Activated CD4-positive, alpha-beta memory T cell treated with anti-CD3 and anti-CD28 coated beads for 36 hours (primary cell): ENCODE results near the gene RNF31. TPM values are rescaled to one million over a fixed set of nuclear protein-coding genes. Genes with fewer than 3 reads are reported as not detected.

Experiments used
- CTCF ChIA-PET: fragments of 350-600 bp; sonication (Branson Sonifier 250); formaldehyde crosslinking; loops from one replicate; lab custom pipeline; 2021; ENCODE audit warnings: antibody characterized with exemption, inconsistent platforms; lab: Charles Lee
- POLR2A ChIA-PET: fragments of 350-600 bp; sonication (Branson Sonifier 250); formaldehyde crosslinking; loops from one replicate; lab custom pipeline; 2021; ENCODE audit warnings: antibody characterized with exemption; lab: Charles Lee
- DNase-seq: peaks from one replicate; pipeline ENCODE4 v3.0.0-alpha.2; 2020
- H3K27ac Mint-ChIP-seq: one replicate; pipeline ENCODE4 v1.8.0; 2021; ENCODE audit warnings: mixed read lengths
- H3K27me3 Mint-ChIP-seq: one replicate; pipeline ENCODE4 v1.8.0; 2021; ENCODE audit warnings: mixed read lengths
- H3K36me3 Mint-ChIP-seq: one replicate; pipeline ENCODE4 v1.8.0; 2021; ENCODE audit warnings: mixed read lengths
- H3K4me1 Mint-ChIP-seq: one replicate; pipeline ENCODE4 v1.8.0; 2021; ENCODE audit warnings: low read depth, mixed read lengths
- H3K4me3 Mint-ChIP-seq: one replicate; pipeline ENCODE4 v1.8.0; 2021; ENCODE audit warnings: mild to moderate bottlenecking, mixed read lengths
- H3K9me3 Mint-ChIP-seq: one replicate; pipeline ENCODE4 v1.8.0; 2021; ENCODE audit warnings: mixed read lengths
- intact Hi-C: fragments of 100-400 bp; cut with micrococcal nuclease; formaldehyde crosslinking; loops from one replicate; pipeline ENCODE4 v1.15.1; 2023
- total RNA-seq, 2 experiments: library from RNA; stranded (reverse); gene quantifications; one replicate each; pipeline ENCODE4 v1.2.3, GENCODE V29; 2021

RNF31 gene
- total RNA-seq, 2 experiments from 2014 or later: 75.5 to 80.4 TPM

GRCh38 chr14:24132061-24132685, 15.1 kb upstream of the RNF31 start:
- intact Hi-C loops: no loop called here
- CTCF ChIA-PET: interaction anchor here (0.6 to 2.6 kb wide), 3 partner anchors 17 to 1202 kb away, joined by 3 to 10 read pairs (median 3); partner anchors contain the start of genes DCAF11 and NRL
- no peaks in the 10 kb centered on the region for H3K9me3 Mint-ChIP-seq
- DNase-seq: peak; percentile 47
- H3K36me3 Mint-ChIP-seq: peaks cover 8% of the 10 kb centered on the region
- H3K4me3 Mint-ChIP-seq: peak overlapping the region; percentile 35
- H3K27ac Mint-ChIP-seq: peak overlapping the region; percentile 72
- H3K27me3 Mint-ChIP-seq: no peaks in the 10 kb centered on the region
- H3K4me1 Mint-ChIP-seq: peaks cover 29% of the 10 kb centered on the region
- POLR2A ChIA-PET: interaction anchor here (0.7 to 1.9 kb wide), 4 partner anchors 12 to 29 kb away, joined by 3 to 9 read pairs (median 4); partner anchors contain the start of genes DCAF11, IRF9 and NRL

DNA sequence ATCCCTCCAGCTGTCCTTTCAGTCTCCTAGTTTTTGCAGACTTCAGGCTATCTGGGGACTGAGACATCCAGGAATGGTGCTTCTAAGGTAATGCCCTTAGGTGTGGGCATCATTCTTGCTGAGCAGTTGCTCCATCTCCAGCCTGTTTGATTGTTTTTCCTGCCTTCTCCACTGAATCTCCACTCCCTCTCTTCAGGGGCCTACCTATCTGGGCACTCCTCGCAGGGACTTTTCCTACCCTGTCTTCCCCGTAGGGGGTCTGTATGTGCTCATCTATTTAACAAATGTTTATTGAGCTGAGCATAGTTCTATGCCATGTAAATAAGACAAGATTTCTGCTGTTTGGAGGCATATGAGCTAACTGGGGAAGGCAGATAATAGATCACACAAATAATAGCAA, 14.3 kb upstream of the RNF31 start:
- Mint-ChIP-seq H3K4me3 (no peak overlapping the region), H3K36me3 (peaks cover 15% of the 10 kb centered on the region), H3K4me1 (peaks cover 35% of the 10 kb centered on the region), H3K27ac (peak overlapping the region; percentile 64), H3K9me3 (no peaks in the 10 kb centered on the region), H3K27me3 (no peaks in the 10 kb centered on the region)
- POLR2A ChIA-PET: interaction anchor here (0.7 to 1.9 kb wide), 4 partner anchors 13 to 29 kb away, joined by 3 to 9 read pairs (median 4); partner anchors contain the start of genes DCAF11, IRF9 and NRL
- DNase-seq: no peak
- CTCF ChIA-PET: interaction anchor here (1.3 to 2.6 kb wide), 3 partner anchors 18 to 42 kb away, joined by 3 to 10 read pairs (median 5); partner anchors contain the start of genes DCAF11 and NRL
- intact Hi-C loops: no loop called here

DNA sequence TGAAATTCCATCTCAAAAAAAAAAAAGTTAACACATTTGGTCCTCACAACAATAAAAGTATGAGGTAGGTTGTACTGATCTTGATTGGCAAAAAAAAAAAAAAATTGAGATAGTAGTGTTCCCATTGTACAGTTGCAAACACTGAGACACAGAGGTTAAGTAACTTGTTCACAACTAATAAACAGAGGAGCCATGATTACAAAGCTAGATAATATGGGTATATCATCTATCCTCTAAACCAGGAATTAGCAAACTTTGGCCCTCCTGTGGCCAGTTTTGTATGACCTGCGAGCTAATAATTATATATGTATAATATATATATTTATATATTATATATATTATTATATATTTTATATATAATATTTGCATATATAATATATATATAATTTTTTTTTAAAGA, 13.6 kb upstream of the RNF31 start:
- ChIA-PET CTCF (interaction anchor here (0.6 to 2.6 kb wide), 4 partner anchors 23 to 496 kb away, joined by 3 to 10 read pairs (median 4); no protein-coding TSS in a partner anchor), POLR2A (interaction anchor here (1.1 to 1.9 kb wide), 2 partner anchors 12 to 19 kb away, joined by 4 to 9 read pairs; partner anchors contain the start of genes DCAF11 and NRL)
- no peak overlapping the region for H3K4me3 Mint-ChIP-seq
- intact Hi-C loops: no loop called here
- peaks cover 43% of the 10 kb centered on the region for H3K4me1 Mint-ChIP-seq
- H3K36me3 Mint-ChIP-seq: peaks cover 22% of the 10 kb centered on the region
- no peaks in the 10 kb centered on the region for H3K9me3 Mint-ChIP-seq
- no peaks in the 10 kb centered on the region for H3K27me3 Mint-ChIP-seq
- DNase-seq: no peak
- no peak overlapping the region for H3K27ac Mint-ChIP-seq

DNA sequence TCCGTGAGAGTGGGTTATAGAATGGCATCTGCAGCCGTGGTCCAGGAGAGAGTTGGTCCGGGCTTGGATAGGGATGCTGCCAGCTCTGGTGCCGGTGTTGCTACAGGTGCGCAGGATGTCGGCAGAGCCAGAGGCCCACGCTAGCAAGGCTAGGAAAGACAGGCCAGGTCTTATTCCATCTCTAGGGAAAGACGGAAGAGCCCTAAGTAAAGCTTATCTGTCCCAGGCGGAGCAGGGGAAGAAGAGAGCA, 11.8 kb upstream of the RNF31 start:
- peaks cover 34% of the 10 kb centered on the region for H3K36me3 Mint-ChIP-seq
- peak overlapping the region; percentile 80 for H3K4me3 Mint-ChIP-seq
- no peaks in the 10 kb centered on the region for H3K9me3 Mint-ChIP-seq
- peaks cover 55% of the 10 kb centered on the region for H3K4me1 Mint-ChIP-seq
- DNase-seq: no peak
- POLR2A ChIA-PET: interaction anchor here (0.7 to 4.9 kb wide), 13 partner anchors 9 to 135 kb away, joined by 3 to 73 read pairs (median 5); partner anchors contain the start of genes CHMP4A, DCAF11, IPO4 and IRF9
- no peaks in the 10 kb centered on the region for H3K27me3 Mint-ChIP-seq
- intact Hi-C loops: no loop called here
- peak overlapping the region; percentile 96 for H3K27ac Mint-ChIP-seq
- CTCF ChIA-PET: interaction anchor here (1.0 to 7.1 kb wide), 8 partner anchors 11 to 174 kb away, joined by 3 to 59 read pairs (median 13); partner anchors contain the start of genes DCAF11, IRF9, LTB4R2 and NRL

GRCh38 chr14:24135834-24136683, 11.2 kb upstream of the RNF31 start, which contains the start of gene PSME1:
Gene PSME1, plus strand, starts transcription at chr14:24136194. Its CDS starts 69 bp downstream, at chr14:24136263.
- ChIA-PET POLR2A (interaction anchor here (0.6 to 4.9 kb wide), 18 partner anchors 10 to 135 kb away, joined by 3 to 73 read pairs (median 5); partner anchors contain the start of genes CHMP4A, DCAF11, IPO4 and IRF9), CTCF (interaction anchor here (0.8 to 7.1 kb wide), 9 partner anchors 11 to 173 kb away, joined by 3 to 59 read pairs (median 11); partner anchors contain the start of genes DCAF11, IPO4, IRF9 and LTB4R2)
- no peaks in the 10 kb centered on the region for H3K27me3 Mint-ChIP-seq
- intact Hi-C loops: loop anchor here (1.0 to 2.0 kb wide), 5 partner anchors 11 to 77 kb away; partner anchors contain the start of genes CHMP4A, IPO4, IRF9 and RNF31
- peak; percentile 97 for DNase-seq
- H3K9me3 Mint-ChIP-seq: no peaks in the 10 kb centered on the region
- peaks cover 38% of the 10 kb centered on the region for H3K36me3 Mint-ChIP-seq
- H3K27ac Mint-ChIP-seq: peak within 1 kb of the TSS; percentile 96
- H3K4me1 Mint-ChIP-seq: peaks cover 54% of the 10 kb centered on the region
- H3K4me3 Mint-ChIP-seq: peak within 1 kb of the TSS; percentile 95

DNA sequence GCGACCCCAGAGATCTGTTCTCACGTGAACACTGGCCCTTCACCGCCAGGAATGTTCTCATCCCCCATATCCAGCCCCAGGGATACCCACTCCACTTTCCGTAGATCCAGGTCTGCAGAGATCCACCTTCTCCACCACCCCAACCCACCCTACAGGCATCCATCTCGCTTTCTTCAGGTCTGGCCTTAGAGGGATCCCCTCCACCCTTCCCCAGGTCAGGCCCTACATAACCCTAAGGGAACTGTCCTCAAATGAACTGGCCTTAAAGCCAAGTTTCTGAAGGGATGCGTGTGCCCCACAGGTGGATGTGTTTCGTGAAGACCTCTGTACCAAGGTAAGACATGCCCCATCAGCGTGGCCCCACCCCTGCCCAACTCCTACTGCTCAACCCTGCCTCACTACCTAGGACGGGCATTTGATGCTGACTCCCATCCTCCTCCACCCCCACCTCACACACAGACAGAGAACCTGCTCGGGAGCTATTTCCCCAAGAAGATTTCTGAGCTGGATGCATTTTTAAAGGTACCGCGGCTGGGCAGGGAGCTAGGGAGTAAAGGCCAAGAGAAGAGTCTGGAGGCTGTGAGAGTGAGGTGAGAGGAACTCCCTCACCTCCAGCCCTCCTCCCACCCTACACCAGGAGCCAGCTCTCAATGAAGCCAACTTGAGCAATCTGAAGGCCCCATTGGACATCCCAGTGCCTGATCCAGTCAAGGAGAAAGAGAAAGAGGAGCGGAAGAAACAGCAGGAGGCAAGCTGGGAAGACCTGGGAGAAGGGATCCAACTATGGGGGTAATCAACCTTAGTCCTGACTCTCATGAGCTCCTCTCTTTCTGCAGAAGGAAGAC, 10.4 kb upstream of the RNF31 start:
- no peaks in the 10 kb centered on the region for H3K9me3 Mint-ChIP-seq
- peak; percentile 46 for DNase-seq
- peak overlapping the region; percentile 95 for H3K4me3 Mint-ChIP-seq
- no peaks in the 10 kb centered on the region for H3K27me3 Mint-ChIP-seq
- H3K4me1 Mint-ChIP-seq: peaks cover 51% of the 10 kb centered on the region
- ChIA-PET CTCF (interaction anchor here (0.8 to 7.1 kb wide), 8 partner anchors 10 to 79 kb away, joined by 3 to 59 read pairs (median 13); partner anchors contain the start of genes DCAF11, IRF9, NRL and PSME2), POLR2A (interaction anchor here (0.5 to 4.9 kb wide), 14 partner anchors 10 to 101 kb away, joined by 3 to 73 read pairs (median 8); partner anchors contain the start of genes DCAF11, IPO4, IRF9 and NRL)
- H3K36me3 Mint-ChIP-seq: peaks cover 45% of the 10 kb centered on the region
- intact Hi-C loops: loop anchor here (1.0 to 2.0 kb wide), 5 partner anchors 10 to 76 kb away; partner anchors contain the start of genes CHMP4A, IPO4, IRF9 and RNF31
- peak overlapping the region; percentile 96 for H3K27ac Mint-ChIP-seq

DNA sequence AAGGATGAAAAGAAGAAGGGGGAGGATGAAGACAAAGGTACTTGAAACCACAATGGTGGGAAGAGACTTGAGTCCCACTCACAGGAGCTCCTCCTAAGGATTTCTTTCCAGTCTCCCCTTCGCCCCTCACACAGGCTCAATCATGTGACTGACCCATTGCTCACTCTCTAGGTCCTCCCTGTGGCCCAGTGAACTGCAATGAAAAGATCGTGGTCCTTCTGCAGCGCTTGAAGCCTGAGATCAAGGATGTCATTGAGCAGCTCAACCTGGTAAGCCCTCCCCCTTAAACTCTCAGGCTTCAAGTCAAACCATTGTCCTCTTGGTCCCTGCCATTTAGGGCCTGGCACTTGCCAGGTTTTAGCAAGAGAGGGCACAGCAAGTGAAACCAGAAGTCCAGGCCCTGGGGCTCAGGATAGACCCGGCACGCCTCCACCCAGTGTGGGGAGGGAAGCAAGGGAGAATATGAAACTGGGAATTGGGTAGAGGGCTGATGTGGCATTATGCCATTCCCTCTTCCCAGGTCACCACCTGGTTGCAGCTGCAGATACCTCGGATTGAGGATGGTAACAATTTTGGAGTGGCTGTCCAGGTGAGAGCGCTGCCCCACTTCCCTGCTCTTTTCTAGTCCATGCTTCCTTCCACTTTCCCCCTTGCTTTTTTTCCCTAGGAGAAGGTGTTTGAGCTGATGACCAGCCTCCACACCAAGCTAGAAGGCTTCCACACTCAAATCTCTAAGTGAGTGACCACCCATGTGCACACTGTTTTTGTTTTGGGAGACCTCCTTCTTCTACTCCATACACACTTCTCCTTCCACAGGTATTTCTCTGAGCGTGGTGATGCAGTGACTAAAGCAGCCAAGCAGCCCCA, 9.5 kb upstream of the RNF31 start:
- H3K4me1 Mint-ChIP-seq: peaks cover 46% of the 10 kb centered on the region
- intact Hi-C loops: loop anchor here (2.0 kb wide), 1 partner anchor 51 kb away; the partner anchor contains the start of gene IPO4
- H3K36me3 Mint-ChIP-seq: peaks cover 49% of the 10 kb centered on the region
- no peak for DNase-seq
- peak overlapping the region; percentile 96 for H3K27ac Mint-ChIP-seq
- ChIA-PET CTCF (interaction anchor here (0.8 to 7.1 kb wide), 7 partner anchors 9 to 80 kb away, joined by 3 to 59 read pairs (median 11); partner anchors contain the start of genes DCAF11, IRF9, NRL and PSME2), POLR2A (interaction anchor here (0.5 to 4.9 kb wide), 9 partner anchors 9 to 100 kb away, joined by 3 to 73 read pairs (median 5); partner anchors contain the start of genes DCAF11, IRF9, NRL and PCK2)
- no peaks in the 10 kb centered on the region for H3K9me3 Mint-ChIP-seq
- H3K27me3 Mint-ChIP-seq: no peaks in the 10 kb centered on the region
- peak overlapping the region; percentile 95 for H3K4me3 Mint-ChIP-seq

GRCh38 chr14:24138396-24139271, 8.7 kb upstream of the RNF31 start:
- Mint-ChIP-seq H3K27ac (peak overlapping the region; percentile 64), H3K27me3 (no peaks in the 10 kb centered on the region), H3K36me3 (peaks cover 53% of the 10 kb centered on the region), H3K4me1 (peaks cover 50% of the 10 kb centered on the region), H3K9me3 (no peaks in the 10 kb centered on the region), H3K4me3 (peak overlapping the region; percentile 97)
- CTCF ChIA-PET: interaction anchor here (1.4 to 7.1 kb wide), 4 partner anchors 9 to 31 kb away, joined by 3 to 59 read pairs (median 4); partner anchors contain the start of genes IRF9 and RNF31
- intact Hi-C loops: no loop called here
- no peak for DNase-seq
- POLR2A ChIA-PET: interaction anchor here (1.1 to 4.9 kb wide), 5 partner anchors 22 to 57 kb away, joined by 3 to 73 read pairs (median 10); partner anchors contain the start of genes DCAF11, IRF9, NRL and PCK2
